ENCODE measurements around the gene KCNK15. TPM values are rescaled to one million over a fixed set of nuclear protein-coding genes. Genes with fewer than 3 reads are reported as not detected.

The KCNK15 gene
- total RNA-seq, 1 experiment from 2014 or later = 0.33 TPM

DNA sequence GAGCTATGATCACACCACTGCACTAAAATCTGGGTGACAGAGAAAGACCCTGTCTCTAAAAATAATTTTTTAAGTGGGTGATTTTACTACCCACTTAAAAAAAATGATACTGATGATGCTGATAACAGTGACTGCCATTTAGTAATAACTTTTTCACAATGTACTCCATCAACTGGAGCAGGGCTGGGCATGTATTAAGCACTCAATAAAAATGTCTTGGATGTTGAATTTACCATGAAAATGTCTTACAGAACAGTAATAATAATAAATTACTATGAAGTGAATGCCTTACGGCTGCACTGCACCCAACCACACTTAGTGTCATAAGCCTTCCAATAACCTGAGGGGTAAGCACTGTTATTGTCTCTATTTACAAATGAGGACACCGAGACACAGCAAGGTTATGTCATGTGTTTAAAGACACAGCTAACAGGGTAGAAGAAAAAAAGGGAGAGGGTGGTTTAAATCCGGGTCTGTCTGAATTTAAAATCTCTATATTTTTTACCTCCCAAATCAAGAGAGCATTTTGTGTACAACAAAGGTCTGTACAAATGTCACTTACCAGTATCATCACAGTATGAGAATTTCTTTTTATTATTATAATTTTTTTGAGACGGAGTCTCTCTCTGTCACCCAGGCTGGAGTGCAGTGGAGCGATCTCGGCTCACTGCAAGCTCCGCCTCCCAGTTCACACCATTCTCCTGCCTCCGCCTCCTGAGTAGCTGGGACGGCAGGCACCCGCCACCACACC lies 43.2 kb downstream of the KCNK15 start:
- WGBS (ENCODE audit: extremely low coverage, insufficient read length, low lambda C conversion rate) = no CpG with 5 or more reads among the region's 10 CpGs
- H2BK120ac ChIP-seq (ENCODE audit: low read depth, low read length, poor library complexity, severe bottlenecking) = no peak overlapping the region
- no peak for TF ChIP-seq CTCF (conservative IDR thresholded peaks at IDR 0.05)
- H4K8ac ChIP-seq (replicated peaks; ENCODE audit: insufficient read length, low read depth, low read length) = no peak overlapping the region
- peaks cover 20% of the 10 kb centered on the region; the same call in 1 of the 2 replicates for H3K4me1 ChIP-seq (ENCODE audit: insufficient read depth, low read length)
- Mint-ChIP-seq H3K36me3 (ENCODE audit: insufficient read depth in 1 of 3, low read depth in 3 of 3) (peaks cover 0 to 4% (median 0%) of the 10 kb centered on the region in 3 experiments; a peak in 1 of 7 replicates), H3K27ac (peak overlapping the region in 1 of 3 experiments; percentile 30; a peak in 1 of 7 replicates), H3K27me3 (ENCODE audit: low read depth) (peaks cover 2% of the 10 kb centered on the region; the same call in 1 of the 2 replicates), H3K4me3 (no peak overlapping the region), H3K9me3 (no peaks in the 10 kb centered on the region), H3K4me1 (peaks cover 37 to 54% of the 10 kb centered on the region in 2 experiments)
- no peaks in the 10 kb centered on the region for H3K9me3 ChIP-seq (ENCODE audit: control insufficient read depth, low read depth, low read length)
- no peak overlapping the region for H3K4ac ChIP-seq (ENCODE audit: low read depth, low read length)
- no peak overlapping the region for H3T11ph ChIP-seq (ENCODE audit: low read length)
- H2BK5ac ChIP-seq (ENCODE audit: insufficient read length, low read length) = no peak overlapping the region
- H4K91ac ChIP-seq (ENCODE audit: insufficient read length, low read depth, low read length) = no peak overlapping the region
- no peaks in the 10 kb centered on the region for H3K27me3 ChIP-seq (ENCODE audit: insufficient read depth, low read length)
- H2AK5ac ChIP-seq (ENCODE audit: insufficient read length, low read length) = no peak overlapping the region
- H3K23ac ChIP-seq (ENCODE audit: insufficient read length, low read depth, low read length) = no peak overlapping the region
- H3K18ac ChIP-seq (ENCODE audit: insufficient read length, low read depth, low read length) = no peak overlapping the region
- no peak for DNase-seq
- no peaks in the 10 kb centered on the region for H4K20me1 ChIP-seq (ENCODE audit: control insufficient read depth, insufficient read depth, insufficient read length)
- no peaks in the 10 kb centered on the region for H3K79me1 ChIP-seq (ENCODE audit: insufficient read depth, low read depth, low read length, poor library complexity, severe bottlenecking)
- no peaks in the 10 kb centered on the region for H3K79me2 ChIP-seq (ENCODE audit: insufficient read depth, low read length)
- no peak overlapping the region for H3K9ac ChIP-seq (ENCODE audit: extremely low read depth, insufficient read length, low read length)
- no peak overlapping the region for H3K56ac ChIP-seq (ENCODE audit: insufficient read length, low read depth, low read length)
- no peak overlapping the region for H2BK12ac ChIP-seq (ENCODE audit: insufficient read length, low read depth, low read length)
- H3K23me2 ChIP-seq (ENCODE audit: insufficient read length, low read depth, low read length, poor library complexity, severe bottlenecking) = no peaks in the 10 kb centered on the region
- no peak overlapping the region for H4K5ac ChIP-seq (ENCODE audit: insufficient read length, low read depth, low read length)
- no peak overlapping the region for H2BK20ac ChIP-seq (ENCODE audit: low read depth, low read length, poor library complexity, severe bottlenecking)
- no peak overlapping the region for H2BK15ac ChIP-seq (ENCODE audit: low read depth, low read length)
- H2AFZ ChIP-seq (ENCODE audit: low read length) = no peak overlapping the region
- no peak overlapping the region for H3K4me2 ChIP-seq (ENCODE audit: insufficient read depth, insufficient read length, low read length)
- H3K27ac ChIP-seq (ENCODE audit: insufficient read length, low read depth, low read length) = no peak overlapping the region
- no peak overlapping the region for H3K14ac ChIP-seq (ENCODE audit: insufficient read depth, low read length)
